Sciatic nerve (tissue), 2 donors: ENCODE results near the gene IL4. TPM values are rescaled to one million over a fixed set of nuclear protein-coding genes. Genes with fewer than 3 reads are reported as not detected.
"Not testable (repeated sequence)": the region's sequence is repeated elsewhere in the genome, so short reads cannot be mapped to it uniquely, and the experiment has no call there.

Experiments
- ATAC-seq: fragments of 200-7000 bp; cut with Tn5 transposase; one replicate; pipeline ENCODE4 v1.9.1; 2020; ENCODE audit warnings: mild to moderate bottlenecking, moderate library complexity
- DNase-seq: peaks from one replicate; pipeline ENCODE4 v3.0.0-alpha.2; 2020; ENCODE audit warnings: low spot score
- intact Hi-C: fragments of 100-400 bp; cut with DNase I; formaldehyde crosslinking; loops from one replicate; pipeline ENCODE4 v1.14.2; 2022
- total RNA-seq: library from RNA; stranded (reverse); fragmentation: NEBNext Ultra II Directional; extraction: Animal tissue kit (Norgen Biotek cat#: 25700); gene quantifications from one replicate; pipeline ENCODE4 v1.2.1, GENCODE V29; 2021
- donor health status: DM: no; HTN: no; CAD: no.
- donor health status: DM: no; HTN: no; CAD: no.

The IL4 gene
- total RNA-seq, 1 donor from 2014 or later: not detected

GRCh38 chr5:132686193-132686592, 12.4 kb downstream of the IL4 start:
- no peak for ATAC-seq
- DNase-seq: no peak
- intact Hi-C loops: no loop called here

- no peak for ATAC-seq
- no peak for DNase-seq
- intact Hi-C loops: no loop called here
These were observed 14.2 kb downstream of the IL4 start for GRCh38 chr5:132687995-132688394.

GRCh38 chr5:132688536-132689339, 14.9 kb downstream of the IL4 start:
- DNase-seq (no peak), ATAC-seq (no peak)
- intact Hi-C loops: no loop called here

- no peak for ATAC-seq
- intact Hi-C loops: no loop called here
- DNase-seq: no peak
These were observed 15.7 kb downstream of the IL4 start for GRCh38 chr5:132689513-132689912.

GRCh38 chr5:132690156-132690555, 16.4 kb downstream of the IL4 start:
- DNase-seq (no peak), ATAC-seq (no peak)
- intact Hi-C loops: loop anchor here (5.0 kb wide), 1 partner anchor 637 kb away; no protein-coding TSS in a partner anchor

GRCh38 chr5:132691755-132692631, 18.2 kb downstream of the IL4 start:
- not testable (repeated sequence) for ATAC-seq, DNase-seq
- intact Hi-C loops: loop anchor here (5.0 kb wide), 1 partner anchor 635 kb away; no protein-coding TSS in a partner anchor

- DNase-seq (no peak), ATAC-seq (no peak)
- intact Hi-C loops: loop anchor here (5.0 kb wide), 1 partner anchor 635 kb away; no protein-coding TSS in a partner anchor
These were observed 18.8 kb downstream of the IL4 start for GRCh38 chr5:132692632-132692967.

- ATAC-seq: no peak
These were observed 22.2 kb downstream of the IL4 start for GRCh38 chr5:132695956-132696355.

GRCh38 chr5:132704875-132705274, 31.1 kb downstream of the IL4 start:
- ATAC-seq (no peak), DNase-seq (no peak)
- intact Hi-C loops: no loop called here

More at GRCh38 chr5:132695956-132696355, 22.2 kb downstream of the IL4 start:
- intact Hi-C loops: no loop called here
- DNase-seq: no peak

GRCh38 chr5:132708645-132709044, 34.9 kb downstream of the IL4 start:
- DNase-seq (no peak), ATAC-seq (no peak)
- intact Hi-C loops: no loop called here

- DNase-seq (no peak), ATAC-seq (no peak)
- intact Hi-C loops: no loop called here
These were observed 40.9 kb downstream of the IL4 start for GRCh38 chr5:132714456-132715307.

- no peak for ATAC-seq
- intact Hi-C loops: no loop called here
These were observed 44.9 kb downstream of the IL4 start for GRCh38 chr5:132718544-132719312.

GRCh38 chr5:132725745-132726144, 52.0 kb downstream of the IL4 start:
- no peak for ATAC-seq
- intact Hi-C loops: no loop called here

More at GRCh38 chr5:132718544-132719312, 44.9 kb downstream of the IL4 start:
- DNase-seq: no peak

GRCh38 chr5:132729896-132730295, 56.1 kb downstream of the IL4 start:
- no peak for DNase-seq
- intact Hi-C loops: no loop called here
- ATAC-seq: no peak

More at GRCh38 chr5:132725745-132726144, 52.0 kb downstream of the IL4 start:
- DNase-seq: no peak
